GM19397 (cell line): ENCODE results near the gene RETSAT.
"Not testable (repeated sequence)": the region's sequence is repeated elsewhere in the genome, so short reads cannot be mapped to it uniquely, and the experiment has no call there.

Experiments
- ATAC-seq: cut with Tn5 transposase; IDR thresholded peaks from one replicate; pipeline ENCODE4 v1.9.1; 2021; ENCODE audit warnings: mild to moderate bottlenecking, moderate library complexity; ENCODE audit not compliant: unreplicated experiment

Gene RETSAT

DNA sequence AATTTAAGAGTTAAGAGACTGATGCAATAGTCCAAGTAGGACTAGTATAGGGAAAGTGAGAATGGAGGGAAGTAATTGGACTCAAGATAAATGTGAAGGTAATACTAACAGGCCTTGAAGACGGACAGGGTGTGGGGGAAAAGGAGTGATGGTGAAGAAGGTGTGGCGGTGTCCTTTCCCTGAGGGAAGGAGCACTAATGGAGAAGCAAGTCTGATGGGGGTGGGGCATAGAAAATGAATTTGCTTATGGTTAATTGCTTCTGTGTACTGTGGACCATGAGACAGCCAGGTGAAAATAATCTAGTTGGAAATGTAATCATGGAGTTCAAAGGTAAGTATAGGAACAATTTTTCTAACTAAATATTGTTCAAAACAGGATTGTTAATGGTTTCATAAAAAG is 19.4 kb downstream of the RETSAT start:
- ATAC-seq = no peak

DNA sequence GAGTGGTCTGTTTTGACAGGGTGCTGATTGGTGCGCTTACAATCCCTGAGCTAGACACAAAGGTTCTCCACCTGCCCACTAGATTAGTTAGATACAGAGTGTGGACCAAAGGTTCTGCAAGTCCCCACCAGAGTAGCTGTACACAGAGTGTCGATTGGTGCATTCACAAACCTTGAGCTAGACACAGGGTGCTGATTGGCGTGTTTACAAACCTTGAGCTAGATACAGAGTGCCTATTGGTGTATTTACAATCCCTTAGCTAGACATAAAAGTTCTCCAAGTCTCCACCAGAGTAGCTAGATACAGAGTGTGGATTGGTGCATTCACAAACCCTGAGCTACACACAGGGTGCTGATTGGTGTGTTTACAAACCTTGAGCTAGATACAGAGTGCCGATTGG is 20.5 kb downstream of the RETSAT start:
- not testable (repeated sequence) for ATAC-seq

DNA sequence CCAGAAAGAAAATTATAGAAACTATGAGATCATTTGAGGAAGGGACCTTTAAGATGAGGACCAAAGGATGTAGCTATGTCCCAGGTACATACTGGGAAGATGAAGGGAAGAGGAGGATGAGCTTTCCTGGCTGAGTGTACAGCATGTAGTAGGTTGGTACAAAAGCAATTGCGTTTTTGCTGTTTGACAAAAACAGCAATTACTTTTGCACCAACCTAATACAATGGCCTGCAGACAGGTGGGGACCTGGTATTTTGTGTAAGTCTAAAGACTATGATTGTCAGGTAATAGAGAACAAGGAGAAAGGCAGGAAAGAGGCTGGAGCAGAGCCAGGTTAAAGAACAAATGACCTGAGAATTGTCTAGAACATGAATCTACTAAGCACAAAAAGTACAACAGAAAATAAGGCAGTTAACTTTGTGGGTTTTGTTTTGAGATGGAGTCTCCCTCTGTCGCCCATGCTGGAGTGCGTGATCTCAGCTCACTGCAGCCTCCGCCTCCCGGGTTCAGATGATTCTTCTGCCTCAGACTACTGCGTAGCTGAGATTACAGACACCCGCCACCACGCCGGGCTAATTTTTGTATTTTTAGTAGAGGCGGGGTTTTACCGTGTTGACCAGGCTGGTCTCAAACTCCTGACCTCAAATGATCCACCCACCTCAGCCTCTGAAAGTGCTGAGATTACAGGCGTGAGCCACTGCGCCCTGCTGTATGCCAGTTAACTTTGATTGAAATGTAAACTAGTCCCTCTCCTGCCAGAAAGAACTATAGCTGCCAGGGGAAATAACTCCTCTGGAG is 23.3 kb downstream of the RETSAT start:
- ATAC-seq = no peak

DNA sequence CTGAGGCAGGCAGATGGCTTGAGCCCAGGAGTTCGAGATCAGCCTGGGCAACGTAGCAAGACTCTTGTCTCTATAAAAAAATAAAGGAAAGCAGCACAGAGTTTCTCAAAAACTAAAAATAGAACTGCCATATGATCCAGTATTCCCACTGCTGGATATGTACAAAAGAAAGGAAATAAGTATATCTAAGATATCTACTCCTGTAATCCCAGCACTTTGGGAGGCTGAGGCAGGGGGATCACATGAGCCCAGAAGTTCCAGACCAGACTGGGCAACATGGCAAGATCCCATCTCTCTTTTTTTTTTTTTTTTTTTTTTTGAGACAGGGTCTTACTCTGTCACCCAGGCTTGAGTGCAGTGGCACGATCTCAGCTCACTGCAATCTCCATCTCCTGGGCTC is 24.6 kb downstream of the RETSAT start:
- not testable (repeated sequence) for ATAC-seq

DNA sequence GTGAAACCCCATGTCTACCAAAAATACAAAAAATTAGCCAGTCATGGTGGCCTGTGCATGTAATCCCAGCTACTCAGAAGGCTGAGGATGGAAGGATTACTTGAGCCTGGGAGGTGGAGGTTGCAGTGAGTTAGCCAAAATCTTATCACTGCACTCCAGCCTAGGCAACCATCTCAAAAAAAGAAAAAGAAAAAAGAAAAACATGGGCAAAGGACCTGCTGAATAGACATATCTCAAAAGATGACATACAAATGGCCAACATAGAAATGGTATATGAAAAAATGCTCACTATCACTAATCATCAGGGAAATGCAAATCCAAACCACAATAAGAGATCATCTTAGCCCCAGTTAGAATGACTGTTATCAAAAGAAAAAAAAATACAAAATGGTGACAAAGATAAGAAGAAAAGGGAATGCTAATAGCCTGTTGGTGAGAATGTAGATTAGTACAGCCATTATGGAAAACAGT is 25.1 kb downstream of the RETSAT start:
- no peak for ATAC-seq

DNA sequence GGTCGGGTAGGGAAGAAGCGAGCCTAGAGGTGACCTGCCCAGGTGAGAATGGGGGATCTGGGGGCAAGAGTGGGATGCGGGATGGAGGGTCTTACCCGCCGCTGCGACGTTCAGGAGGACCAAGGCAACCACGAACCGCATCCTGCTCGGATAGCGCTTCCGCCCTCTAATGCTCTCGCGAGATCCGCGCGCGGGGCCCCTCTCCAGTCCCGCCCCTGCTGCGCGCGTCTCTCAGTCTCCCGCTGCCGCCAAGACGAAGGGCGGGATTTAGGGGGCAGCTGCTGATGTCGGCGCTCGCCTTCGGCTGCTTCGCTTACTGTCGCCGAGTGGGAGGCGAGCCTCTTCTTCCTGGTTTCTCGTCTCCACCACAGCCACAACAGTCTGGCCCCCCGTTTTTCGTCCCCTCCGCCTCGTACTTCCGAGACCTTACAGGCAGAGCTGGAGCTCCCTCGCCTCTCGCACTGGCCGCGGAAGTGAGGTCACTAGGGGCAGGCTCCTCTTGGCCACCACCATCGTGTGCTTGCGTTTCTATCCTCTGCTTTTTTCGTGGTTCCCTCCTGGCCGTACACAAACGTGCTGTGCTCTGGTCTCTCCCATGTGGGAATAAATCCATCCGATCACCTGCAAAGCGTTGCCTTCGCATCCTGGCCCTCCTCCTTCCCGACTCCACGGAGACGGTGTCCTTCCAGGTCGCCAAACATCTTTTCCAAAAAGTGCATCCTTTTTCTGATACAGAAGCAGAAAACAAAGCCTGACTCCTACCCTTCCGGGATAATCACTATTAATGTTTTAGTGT is 26.3 kb downstream of the RETSAT start, which contains the start of gene TGOLN2:
Gene TGOLN2 (minus strand): TSS at position 168 of the 796 bp plus-strand sequence. CDS start 27 bp downstream, at position 141.
- ATAC-seq = peak; percentile 85

DNA sequence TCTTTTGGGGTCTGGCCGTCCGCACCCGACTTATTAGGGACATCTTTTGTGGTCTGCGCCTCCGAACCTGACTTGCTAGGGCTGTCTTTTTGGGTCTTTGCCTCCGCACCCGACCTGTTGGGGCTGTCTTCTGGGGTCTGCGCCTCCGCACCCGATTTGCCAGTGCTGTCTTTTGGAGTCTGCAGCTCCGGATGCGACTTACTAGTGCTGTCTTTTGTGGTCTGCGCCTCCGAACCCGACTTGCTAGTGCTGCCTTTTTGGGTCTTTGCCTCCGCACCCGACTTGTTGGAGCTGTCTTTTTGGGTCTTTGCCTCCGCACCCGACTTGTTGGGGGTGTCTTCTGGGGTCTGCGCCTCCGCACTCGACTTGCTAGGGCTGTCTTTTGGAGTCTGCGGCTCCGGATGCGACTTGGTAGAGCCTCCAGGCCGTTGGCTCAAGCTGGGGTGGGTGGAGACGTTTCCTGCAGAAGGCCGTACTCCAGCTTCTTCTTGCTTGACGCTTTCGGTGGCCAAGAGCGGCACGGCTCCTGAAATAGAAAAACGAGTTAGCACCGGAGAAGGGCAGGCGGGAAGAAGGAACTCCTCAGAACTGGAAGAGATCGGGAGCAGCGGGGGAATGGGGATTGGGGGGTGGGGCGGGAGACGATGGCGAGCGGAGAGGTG is 27.0 kb downstream of the RETSAT start:
- ATAC-seq = no peak

DNA sequence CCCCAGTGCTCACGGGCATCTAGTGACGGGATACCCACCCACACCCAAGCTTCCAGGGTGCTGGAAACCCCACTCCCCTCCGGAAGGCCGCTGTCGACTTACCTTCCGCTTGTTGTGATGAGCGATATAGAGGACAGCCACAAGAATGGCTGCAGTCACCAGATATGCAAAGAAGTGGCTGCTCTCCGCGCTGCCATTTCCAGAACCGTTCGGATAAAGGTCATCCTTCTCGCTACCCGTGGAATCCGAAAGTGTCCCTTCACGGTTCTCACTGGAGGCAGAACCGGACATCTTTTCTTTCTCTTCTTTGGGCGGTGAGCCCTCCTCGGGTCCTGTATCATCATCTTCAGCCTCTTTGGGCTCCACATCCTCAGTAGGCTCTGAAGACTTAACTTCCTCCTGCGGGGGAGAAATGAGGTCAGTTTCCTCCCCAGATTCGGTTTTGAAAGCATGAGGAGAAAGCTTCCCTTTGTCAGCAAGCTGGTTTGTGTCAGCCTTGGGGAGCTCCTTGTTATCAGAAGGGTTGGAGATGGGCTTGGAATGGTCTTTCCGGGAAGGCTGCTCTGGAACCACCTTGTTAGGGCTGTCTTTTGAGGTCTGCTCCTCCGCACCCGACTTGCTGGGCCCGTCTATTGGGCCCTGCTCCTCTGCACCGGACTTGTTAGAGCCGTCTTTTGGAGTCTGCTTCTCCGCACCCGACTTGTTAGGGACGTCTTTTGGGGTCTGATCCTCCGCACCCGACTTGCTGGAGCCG is 27.7 kb downstream of the RETSAT start:
- peak; percentile 33 for ATAC-seq

DNA sequence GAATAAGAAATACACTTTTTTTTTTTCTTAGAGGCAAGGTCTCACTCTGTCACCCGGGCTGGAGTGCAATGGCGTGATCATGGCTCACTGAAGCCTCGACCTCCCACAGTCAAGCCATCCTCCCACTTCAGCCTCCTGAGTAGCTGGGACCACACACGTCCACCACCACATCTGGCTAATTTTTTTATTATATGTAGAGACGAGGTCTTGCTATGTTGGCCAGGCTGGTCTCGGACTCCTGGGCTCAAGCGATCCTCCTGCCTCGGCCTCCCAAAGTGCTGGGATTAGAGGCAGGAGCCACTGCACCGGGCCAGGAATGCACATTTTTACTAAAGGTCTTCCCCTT is 28.9 kb downstream of the RETSAT start:
- no peak for ATAC-seq

DNA sequence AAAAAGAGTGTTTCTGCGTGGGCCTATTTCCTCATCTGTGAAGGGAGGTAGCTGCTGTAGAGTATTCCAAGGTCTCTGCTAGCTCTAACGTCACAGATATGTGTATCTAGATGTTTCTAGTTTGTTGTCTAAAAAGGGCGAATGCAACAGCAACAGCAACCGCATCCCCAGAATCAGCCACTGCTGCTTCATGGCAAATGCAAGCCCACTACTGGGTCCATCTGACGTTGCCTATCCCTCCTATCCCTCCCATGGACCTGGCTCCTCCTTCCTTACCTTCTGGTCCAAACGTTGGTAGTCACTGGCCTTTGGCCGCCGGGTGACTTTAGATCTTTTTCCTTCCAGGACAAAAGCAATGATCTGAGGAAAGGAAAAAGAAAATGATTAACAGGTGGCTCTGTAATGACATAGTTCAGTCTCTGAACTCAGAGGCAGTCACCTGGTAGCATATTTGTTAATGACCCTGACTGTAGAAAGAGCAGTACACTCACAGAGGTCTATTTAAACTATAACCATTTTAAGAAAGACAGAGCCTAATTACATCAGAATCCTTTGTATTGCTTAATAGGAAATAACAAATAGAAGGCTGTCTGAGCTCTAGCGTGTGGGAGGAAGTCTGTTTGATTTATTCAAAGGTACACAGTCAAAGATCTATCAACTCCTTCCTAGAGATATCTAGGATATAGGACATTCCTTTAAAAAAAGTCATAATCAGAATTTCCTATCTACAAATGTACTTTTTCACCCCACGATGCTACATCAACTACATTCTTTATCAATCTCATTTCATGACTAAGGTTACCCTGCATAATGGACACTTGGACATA is 29.5 kb downstream of the RETSAT start:
- ATAC-seq = no peak

DNA sequence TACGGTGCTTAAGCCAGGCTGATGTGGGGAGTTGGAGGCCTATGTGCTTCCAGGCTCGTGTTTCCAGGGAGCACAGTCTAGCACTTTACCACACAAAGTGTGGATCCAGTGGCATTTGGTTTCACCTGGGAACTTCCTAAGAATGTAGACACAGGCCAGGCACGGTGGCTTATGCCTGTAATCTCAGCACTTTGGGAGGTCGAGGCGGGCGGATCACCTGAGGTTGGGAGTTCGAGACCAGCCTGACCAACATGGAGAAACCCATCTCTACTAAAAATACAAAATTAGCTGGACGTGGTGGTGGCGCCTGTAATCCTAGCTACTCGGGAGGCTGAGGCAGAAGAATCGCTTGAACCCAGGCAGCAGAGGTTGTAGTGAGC is 30.4 kb downstream of the RETSAT start:
- not testable (repeated sequence) for ATAC-seq

DNA sequence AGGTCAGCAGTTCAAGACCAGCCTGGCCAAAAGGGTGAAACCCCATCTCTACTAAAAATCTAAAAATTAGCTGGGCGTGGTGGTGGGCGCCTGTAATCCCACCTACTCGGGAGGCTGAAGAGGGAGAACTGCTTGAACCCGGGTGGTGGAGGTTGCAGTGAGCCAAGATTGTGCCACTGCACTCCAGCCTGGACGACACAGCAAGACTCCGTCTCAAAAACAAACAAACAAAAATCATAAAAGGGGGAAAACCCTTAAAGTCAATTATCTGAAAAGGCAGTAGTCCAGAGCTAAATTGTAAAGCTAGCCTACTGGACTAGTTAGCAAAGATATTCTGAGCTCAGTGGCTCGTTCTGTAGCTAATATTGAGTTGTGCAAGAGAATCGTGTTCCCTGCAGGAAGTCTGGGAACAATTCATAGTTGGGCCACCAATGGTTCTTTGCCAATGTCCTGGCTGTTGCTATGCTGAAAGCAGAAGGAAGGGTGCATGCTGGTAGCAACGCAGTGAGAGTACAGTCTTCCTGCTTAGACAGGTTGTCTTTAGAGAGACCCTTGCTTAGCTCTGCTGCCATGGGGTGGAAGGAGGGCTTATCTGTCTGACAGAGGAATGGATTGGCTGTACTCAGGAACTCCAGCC is 30.9 kb downstream of the RETSAT start:
- no peak for ATAC-seq

DNA sequence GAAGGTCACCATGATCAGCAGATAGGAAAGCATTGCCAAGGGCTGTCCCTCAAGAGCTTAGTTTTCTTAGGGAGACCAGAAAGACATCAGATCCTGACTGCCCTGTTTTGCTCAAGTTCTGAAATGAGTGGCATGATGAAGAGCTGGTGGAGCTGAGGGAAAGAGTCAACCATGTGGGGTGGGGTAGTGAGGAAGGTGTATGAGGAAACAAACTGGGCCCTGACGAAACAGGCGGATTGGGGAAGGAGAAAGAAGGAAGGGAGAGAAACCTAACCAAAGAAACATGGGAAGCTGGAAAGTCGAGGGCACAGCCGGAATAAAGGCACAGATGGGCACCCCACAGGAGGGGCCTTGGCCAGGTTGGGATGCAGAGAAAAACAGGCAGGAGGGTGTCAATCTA is 34.5 kb downstream of the RETSAT start:
- no peak for ATAC-seq

DNA sequence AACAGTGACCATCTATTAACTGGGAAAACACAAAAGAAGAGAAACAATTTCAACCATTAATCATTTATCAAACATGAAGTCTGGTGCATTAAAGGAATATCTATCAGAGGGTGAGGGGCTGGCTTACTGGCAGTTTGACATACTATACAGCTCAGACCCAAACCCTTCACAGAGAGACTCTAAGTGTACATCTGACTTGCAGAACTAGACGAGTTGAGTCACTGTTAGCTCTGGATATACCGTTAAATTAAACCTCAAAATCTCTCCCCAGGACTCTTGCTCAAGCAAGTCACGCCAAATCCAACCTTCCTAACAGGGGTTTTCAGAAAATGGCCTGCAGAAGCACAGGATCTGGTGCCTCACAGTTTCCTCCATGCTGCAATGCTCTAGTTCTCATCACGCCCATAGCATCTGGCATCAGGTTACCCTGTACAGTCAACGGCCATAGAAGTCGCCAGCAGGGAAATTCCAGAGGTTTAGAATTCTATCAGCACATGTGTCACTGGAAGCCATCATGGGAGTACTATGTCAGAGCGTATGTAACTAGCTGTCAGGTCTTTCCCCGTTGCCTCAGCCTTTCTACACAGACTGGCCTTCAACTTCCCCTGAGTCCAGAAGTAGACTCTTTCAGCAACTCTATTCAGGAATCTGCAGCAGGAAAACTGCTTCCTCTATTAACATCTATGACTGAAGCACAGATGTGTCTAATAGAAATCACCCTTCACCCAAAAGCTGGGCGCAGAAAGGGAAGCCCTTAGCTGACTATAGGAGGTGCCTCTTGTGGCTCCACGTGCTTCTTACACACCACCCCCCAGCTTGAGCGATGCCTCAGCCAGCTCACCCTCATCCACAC is 35.9 kb downstream of the RETSAT start:
- no peak for ATAC-seq

DNA sequence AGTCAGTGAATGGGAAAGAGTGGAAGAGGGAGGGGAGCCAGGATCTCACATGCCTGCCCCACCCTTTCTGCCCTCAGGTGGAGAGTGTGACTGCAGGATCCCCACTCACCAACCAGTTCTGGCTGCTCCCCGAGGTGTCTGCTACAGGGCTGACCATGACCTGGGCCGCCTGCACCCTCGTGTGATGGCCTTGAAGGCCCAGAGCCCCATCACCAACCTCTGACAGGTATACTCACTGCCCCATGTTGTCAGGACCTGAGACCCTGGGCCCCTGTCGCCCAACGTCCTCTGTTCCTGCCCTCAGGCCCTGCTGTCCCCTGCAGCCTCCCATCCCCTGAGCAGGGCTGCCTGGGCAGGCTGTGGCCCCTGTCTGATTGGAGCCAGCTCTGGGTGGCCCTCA is 38.4 kb downstream of the RETSAT start:
- not testable (repeated sequence) for ATAC-seq

DNA sequence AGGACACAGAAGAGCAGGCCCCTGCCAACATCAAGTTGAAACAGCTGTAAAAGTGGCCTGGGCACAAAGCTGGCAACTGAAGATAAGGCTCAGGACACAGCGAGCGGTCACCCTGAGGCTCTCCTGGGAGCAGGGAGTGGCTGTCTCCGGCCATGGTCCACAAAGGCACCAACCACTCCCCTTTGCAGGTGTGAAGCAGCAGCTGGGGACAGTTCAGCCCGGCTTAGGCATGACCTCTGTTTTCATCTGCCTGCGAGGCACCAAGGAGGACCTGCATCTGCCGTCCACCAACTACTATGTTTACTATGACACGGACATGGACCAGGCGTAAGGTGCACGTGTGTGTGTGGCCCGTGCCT is 39.5 kb downstream of the RETSAT start:
- ATAC-seq = no peak

DNA sequence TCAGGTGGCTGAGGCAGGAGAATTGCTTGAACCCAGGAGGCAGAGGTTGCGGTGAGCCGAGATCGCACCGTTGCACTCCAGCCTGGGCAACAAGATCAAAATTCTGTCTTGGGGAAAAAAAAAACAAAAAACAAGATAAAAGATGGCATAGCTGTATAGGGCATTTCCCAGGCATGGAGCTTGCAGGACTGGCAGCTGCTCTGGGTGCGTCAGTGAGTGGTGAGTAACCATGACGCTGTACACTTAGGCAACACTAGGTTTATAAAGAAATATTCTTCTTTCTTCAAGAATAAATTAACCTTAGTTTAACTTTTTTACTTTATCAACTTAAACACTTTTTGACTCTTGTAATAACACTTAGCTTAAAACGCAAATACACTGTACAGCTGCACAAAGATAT is 41.9 kb downstream of the RETSAT start:
- no peak for ATAC-seq

DNA sequence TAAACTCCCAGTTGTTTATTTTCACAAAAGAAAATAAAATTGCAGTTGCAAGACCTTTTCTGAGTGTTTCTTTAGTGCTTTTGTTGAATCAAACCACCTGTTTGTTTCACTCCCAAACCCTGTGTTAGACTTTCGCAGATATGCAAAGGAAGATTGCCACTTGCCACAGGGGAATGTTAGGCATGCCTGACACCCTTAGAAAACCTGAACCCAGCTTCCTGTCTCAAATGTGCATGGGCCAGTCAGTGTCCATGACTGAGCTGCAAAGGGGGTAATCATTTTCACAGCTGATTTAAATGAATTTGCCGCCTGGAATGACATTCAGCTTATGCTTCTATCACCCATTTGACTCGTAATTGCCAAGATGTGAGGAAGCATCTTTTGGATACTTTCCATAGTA is 44.0 kb downstream of the RETSAT start:
- peak; percentile 57 for ATAC-seq
